Posterior vena cava (tissue), 2 donors: ENCODE data around the gene GEMIN5. TPM values are rescaled to one million over a fixed set of nuclear protein-coding genes. Genes with fewer than 3 reads are reported as not detected.
A peak's percentile ranks its signal among the peaks of the same experiment; 100 is the strongest.
"Not testable (repeated sequence)": the region's sequence is repeated elsewhere in the genome, so short reads cannot be mapped to it uniquely, and the experiment has no call there.

Source experiments
- DNase-seq: peaks from one replicate; pipeline ENCODE4 v3.0.0-alpha.2; 2020; ENCODE audit warnings: low spot score
- intact Hi-C, 2 donors: fragments of 100-400 bp; cut with DNase I; formaldehyde crosslinking; loops; one replicate each; pipeline versions ENCODE4 v1.14.1 to v1.14.2; 2022 to 2023
- long read RNA-seq, 2 donors: library from polyadenylated mRNA; unstranded; transcript quantifications; one replicate each; pipeline ENCODE4 v2.0.0, GENCODE V29; 2020 to 2021
- total RNA-seq, 2 donors: library from RNA; stranded (reverse); fragmentation: NEBNext Ultra II Directional; extraction: Animal tissue kit (Norgen Biotek cat#: 25700); gene quantifications; one replicate each; pipeline ENCODE4 v1.2.1, GENCODE V29; 2021
- donor health status: DM: yes; HTN: yes; CAD: no.
- donor health status: DM: yes; HTN: yes; CAD: no.

The GEMIN5 gene
- total RNA-seq: 10 to 100 TPM; 13.4 to 14.2 TPM
- long read RNA-seq, donor 1, full-length matches to known transcripts: 2 of 7 reads
- long read RNA-seq, donor 1, partial matches to known transcripts: 5 of 7 reads
- long read RNA-seq, donor 1, other reads (novel, unspliced or antisense): 0 of 7 reads
- long read RNA-seq, donor 2, partial matches to known transcripts: 15 of 17 reads
- long read RNA-seq, donor 2, other reads (novel, unspliced or antisense): 2 of 17 reads

GRCh38 chr5:154937718-154938466 lies at the start of gene GEMIN5:
TSS of gene GEMIN5 (minus strand) at chr5:154938211. CDS start at chr5:154938133, 78 bp downstream.
- intact Hi-C loops: no loop called here
- DNase-seq: peak; percentile 95

GRCh38 chr5:154986151-154986550 lies 48.1 kb upstream of the GEMIN5 start:
- intact Hi-C loops: no loop called here
- DNase-seq: no peak

- DNase-seq: no peak
- intact Hi-C loops: no loop called here
Observed at GRCh38 chr5:154984946-154985516, 47.0 kb upstream of the GEMIN5 start.

GRCh38 chr5:154978294-154978693 lies 40.3 kb upstream of the GEMIN5 start:
- DNase-seq, intact Hi-C loops: not testable (repeated sequence)

- no peak for DNase-seq
- intact Hi-C loops: no loop called here
Observed at GRCh38 chr5:154977409-154977808, 39.4 kb upstream of the GEMIN5 start.

- DNase-seq, intact Hi-C loops: not testable (repeated sequence)
Observed at GRCh38 chr5:154976082-154976481, 38.1 kb upstream of the GEMIN5 start.

GRCh38 chr5:154972476-154973080 lies 34.6 kb upstream of the GEMIN5 start:
- intact Hi-C loops: no loop called here

GRCh38 chr5:154971501-154971900 lies 33.5 kb upstream of the GEMIN5 start:
- intact Hi-C loops: no loop called here
- no peak for DNase-seq

More at GRCh38 chr5:154972476-154973080, 34.6 kb upstream of the GEMIN5 start:
- no peak for DNase-seq

GRCh38 chr5:154970759-154971158 lies 32.7 kb upstream of the GEMIN5 start:
- intact Hi-C loops: no loop called here

GRCh38 chr5:154968953-154969352 lies 30.9 kb upstream of the GEMIN5 start:
- intact Hi-C loops: no loop called here
- DNase-seq: no peak

More at GRCh38 chr5:154970759-154971158, 32.7 kb upstream of the GEMIN5 start:
- no peak for DNase-seq

GRCh38 chr5:154967421-154968024 lies 29.5 kb upstream of the GEMIN5 start:
- no peak for DNase-seq
- intact Hi-C loops: no loop called here

GRCh38 chr5:154966874-154967273 lies 28.9 kb upstream of the GEMIN5 start:
- DNase-seq: no peak

GRCh38 chr5:154966081-154966841 lies 28.2 kb upstream of the GEMIN5 start:
- intact Hi-C loops: no loop called here
- DNase-seq: no peak

More at GRCh38 chr5:154966874-154967273, 28.9 kb upstream of the GEMIN5 start:
- intact Hi-C loops: no loop called here

GRCh38 chr5:154962494-154962893 lies 24.5 kb upstream of the GEMIN5 start:
- intact Hi-C loops: no loop called here
- no peak for DNase-seq

- no peak for DNase-seq
- intact Hi-C loops: loop anchor here in 1 of 2 donors (5.0 kb wide), 1 partner anchor 604 kb away; no protein-coding TSS in a partner anchor
Observed at GRCh38 chr5:154956712-154957111, 18.7 kb upstream of the GEMIN5 start.

GRCh38 chr5:154949781-154950180 lies 11.8 kb upstream of the GEMIN5 start:
- intact Hi-C loops: loop anchor here in 1 of 2 donors (5.0 kb wide), 1 partner anchor 807 kb away; no protein-coding TSS in a partner anchor
- no peak for DNase-seq

- intact Hi-C loops: no loop called here
- no peak for DNase-seq
Observed at GRCh38 chr5:154948313-154948712, 10.3 kb upstream of the GEMIN5 start.

GRCh38 chr5:154947778-154948177 lies 9.8 kb upstream of the GEMIN5 start:
- intact Hi-C loops: no loop called here
- DNase-seq: no peak
